DOHH2 (cell line): ENCODE measurements around the gene LRRC71.

Experiments used
- H3F3A ChIP-seq: fragments of 200-600 bp; sonication (generic), shearing (Covaris generic); 2 replicates; pipeline ENCODE4 v1.6.0; 2016; ENCODE audit warnings: antibody characterized with exemption, mild to moderate bottlenecking; ENCODE audit not compliant: control insufficient read depth, insufficient read depth
- H3K27ac ChIP-seq: fragments of 200-600 bp; sonication (generic); 2 replicates; pipeline ENCODE4 v1.5.1; 2014; ENCODE audit warnings: low read depth, mild to moderate bottlenecking, low read length, moderate library complexity
- H3K27me3 ChIP-seq: fragments of 200-600 bp; sonication (generic); 2 replicates; pipeline ENCODE4 v1.6.1; 2014; ENCODE audit warnings: mild to moderate bottlenecking, low read length, mixed read lengths; ENCODE audit not compliant: control insufficient read depth
- H3K36me3 ChIP-seq: fragments of 200-600 bp; sonication (generic); 2 replicates; pipeline ENCODE4 v1.6.1; 2014; ENCODE audit warnings: mild to moderate bottlenecking, low read length, moderate library complexity, mixed read lengths; ENCODE audit not compliant: control insufficient read depth
- H3K4me1 ChIP-seq: fragments of 200-600 bp; sonication (generic); 2 replicates; pipeline ENCODE4 v1.6.1; 2014; ENCODE audit warnings: mild to moderate bottlenecking, low read length, mixed read lengths; ENCODE audit not compliant: control insufficient read depth
- H3K4me2 ChIP-seq: fragments of 200-600 bp; sonication (generic); 2 replicates; pipeline ENCODE4 v1.6.0; 2014; ENCODE audit warnings: mild to moderate bottlenecking, low read length, moderate library complexity
- H3K4me3 ChIP-seq: fragments of 200-600 bp; sonication (generic); 2 replicates; pipeline ENCODE4 v1.5.1; 2014; ENCODE audit warnings: mild to moderate bottlenecking, low read length, mixed read lengths
- H3K79me2 ChIP-seq: fragments of 200-600 bp; sonication (generic); 2 replicates; pipeline ENCODE4 v1.6.1; 2014; ENCODE audit warnings: mild to moderate bottlenecking, low read length, mixed read lengths; ENCODE audit not compliant: control insufficient read depth
- H3K9me2 ChIP-seq: fragments of 200-600 bp; sonication (generic); replicated peaks from 2 replicates; pipeline ENCODE4 v1.6.1; 2014; ENCODE audit warnings: mild to moderate bottlenecking, low read length, mixed read lengths; ENCODE audit not compliant: control insufficient read depth
- H3K9me3 ChIP-seq: fragments of 200-600 bp; sonication (generic); 2 replicates; pipeline ENCODE4 v1.6.1; 2014; ENCODE audit warnings: antibody characterized with exemption, low read length, mixed read lengths; ENCODE audit not compliant: control insufficient read depth, insufficient read depth
- H4K20me1 ChIP-seq: fragments of 200-600 bp; sonication (generic); 2 replicates; pipeline ENCODE4 v1.6.0; 2014; ENCODE audit warnings: low read depth, mild to moderate bottlenecking, antibody characterized with exemption, low read length, moderate library complexity; ENCODE audit not compliant: control insufficient read depth, insufficient read depth
- EZH2phosphoT487 ChIP-seq: fragments of 200-600 bp; sonication (generic); IDR thresholded peaks from 2 replicates; pipeline ENCODE4 v1.6.1; 2017; ENCODE audit warnings: borderline replicate concordance, mild to moderate bottlenecking, antibody characterized with exemption, low read length, moderate library complexity, mixed read lengths
- TF ChIP-seq, protein P1 (sequence below): fragments of 200-600 bp; sonication (generic); IDR thresholded peaks from one replicate; pipeline ENCODE4 v1.5.1; 2014; ENCODE audit warnings: antibody characterized with exemption, mild to moderate bottlenecking, low read depth, low read length; ENCODE audit not compliant: poor library complexity, severe bottlenecking

The LRRC71 gene

DNA sequence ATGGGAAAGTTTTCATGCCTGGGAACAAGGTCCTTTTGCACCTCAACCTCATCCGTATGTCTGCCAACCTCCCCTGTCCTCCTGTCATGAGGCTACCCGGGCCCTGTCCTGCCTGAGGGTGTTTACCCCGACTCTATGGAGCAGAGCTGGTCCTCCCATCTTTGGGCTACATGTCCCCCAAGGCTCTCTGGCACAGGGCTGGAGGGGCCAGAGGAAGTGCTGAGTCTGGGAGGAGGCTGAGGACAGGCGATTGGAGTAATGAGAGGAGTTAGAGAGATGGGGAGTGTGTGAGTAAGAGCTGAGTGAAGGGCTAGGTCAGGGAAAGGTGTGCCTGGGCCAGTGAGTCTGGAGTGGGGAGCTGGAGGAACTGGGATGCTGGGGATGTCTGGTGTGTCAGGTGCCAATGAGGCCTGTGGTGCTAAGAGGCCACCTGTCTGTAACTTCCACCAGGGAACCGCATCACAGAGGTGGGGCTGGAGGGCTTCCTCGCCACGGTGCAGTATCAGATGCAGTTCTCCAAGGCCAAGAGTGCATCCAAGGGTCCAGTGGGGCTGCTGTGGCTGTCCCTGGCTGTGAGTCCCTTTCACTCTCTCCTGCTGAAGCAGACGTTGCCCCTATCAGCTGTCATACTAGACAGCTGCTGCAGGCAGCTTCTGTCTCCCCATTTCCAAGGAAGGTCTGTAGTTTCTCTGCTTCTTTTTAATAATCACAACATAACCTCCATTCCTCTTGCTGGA lies 11.7 kb downstream of the LRRC71 start:
- H3K27me3 ChIP-seq, result peaks cover 17% of the 10 kb centered on the region
- no peaks in the 10 kb centered on the region for H3K9me2 ChIP-seq
- H3K9me3 ChIP-seq, result no peaks in the 10 kb centered on the region
- no peak overlapping the region for H3K27ac ChIP-seq
- H4K20me1 ChIP-seq, result no peaks in the 10 kb centered on the region
- TF ChIP-seq, protein P1, sequence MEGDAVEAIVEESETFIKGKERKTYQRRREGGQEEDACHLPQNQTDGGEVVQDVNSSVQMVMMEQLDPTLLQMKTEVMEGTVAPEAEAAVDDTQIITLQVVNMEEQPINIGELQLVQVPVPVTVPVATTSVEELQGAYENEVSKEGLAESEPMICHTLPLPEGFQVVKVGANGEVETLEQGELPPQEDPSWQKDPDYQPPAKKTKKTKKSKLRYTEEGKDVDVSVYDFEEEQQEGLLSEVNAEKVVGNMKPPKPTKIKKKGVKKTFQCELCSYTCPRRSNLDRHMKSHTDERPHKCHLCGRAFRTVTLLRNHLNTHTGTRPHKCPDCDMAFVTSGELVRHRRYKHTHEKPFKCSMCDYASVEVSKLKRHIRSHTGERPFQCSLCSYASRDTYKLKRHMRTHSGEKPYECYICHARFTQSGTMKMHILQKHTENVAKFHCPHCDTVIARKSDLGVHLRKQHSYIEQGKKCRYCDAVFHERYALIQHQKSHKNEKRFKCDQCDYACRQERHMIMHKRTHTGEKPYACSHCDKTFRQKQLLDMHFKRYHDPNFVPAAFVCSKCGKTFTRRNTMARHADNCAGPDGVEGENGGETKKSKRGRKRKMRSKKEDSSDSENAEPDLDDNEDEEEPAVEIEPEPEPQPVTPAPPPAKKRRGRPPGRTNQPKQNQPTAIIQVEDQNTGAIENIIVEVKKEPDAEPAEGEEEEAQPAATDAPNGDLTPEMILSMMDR, result no peak
- TF ChIP-seq EZH2phosphoT487, result no peak
- H3K79me2 ChIP-seq, result no peaks in the 10 kb centered on the region
- no peaks in the 10 kb centered on the region for H3K36me3 ChIP-seq
- H3K4me3 ChIP-seq, result no peak overlapping the region
- H3K4me2 ChIP-seq, result no peak overlapping the region
- H3K4me1 ChIP-seq, result no peaks in the 10 kb centered on the region
- no peaks in the 10 kb centered on the region for H3F3A ChIP-seq

DNA sequence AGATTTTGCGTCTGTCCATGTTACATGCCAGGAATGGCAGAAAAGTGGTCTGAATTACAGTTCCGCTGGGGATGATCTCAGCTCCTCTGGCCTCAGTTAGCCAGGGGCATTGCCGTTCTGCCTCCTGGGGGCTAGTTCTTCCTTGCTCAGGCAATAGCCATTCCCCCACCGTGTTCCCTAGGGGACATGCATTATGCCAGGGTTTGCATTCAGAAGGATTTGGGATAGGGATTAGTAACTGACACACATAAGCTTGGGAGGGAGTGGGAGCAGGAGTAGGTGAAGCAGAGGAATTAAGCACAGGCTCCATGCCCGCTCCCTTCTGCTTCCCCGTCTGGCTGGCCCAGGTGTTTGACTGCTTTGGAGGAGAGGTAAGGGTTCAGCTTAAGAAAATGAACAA lies 12.7 kb downstream of the LRRC71 start:
- TF ChIP-seq, protein P1, result no peak
- TF ChIP-seq EZH2phosphoT487, result no peak
- H4K20me1 ChIP-seq, result no peaks in the 10 kb centered on the region

DNA sequence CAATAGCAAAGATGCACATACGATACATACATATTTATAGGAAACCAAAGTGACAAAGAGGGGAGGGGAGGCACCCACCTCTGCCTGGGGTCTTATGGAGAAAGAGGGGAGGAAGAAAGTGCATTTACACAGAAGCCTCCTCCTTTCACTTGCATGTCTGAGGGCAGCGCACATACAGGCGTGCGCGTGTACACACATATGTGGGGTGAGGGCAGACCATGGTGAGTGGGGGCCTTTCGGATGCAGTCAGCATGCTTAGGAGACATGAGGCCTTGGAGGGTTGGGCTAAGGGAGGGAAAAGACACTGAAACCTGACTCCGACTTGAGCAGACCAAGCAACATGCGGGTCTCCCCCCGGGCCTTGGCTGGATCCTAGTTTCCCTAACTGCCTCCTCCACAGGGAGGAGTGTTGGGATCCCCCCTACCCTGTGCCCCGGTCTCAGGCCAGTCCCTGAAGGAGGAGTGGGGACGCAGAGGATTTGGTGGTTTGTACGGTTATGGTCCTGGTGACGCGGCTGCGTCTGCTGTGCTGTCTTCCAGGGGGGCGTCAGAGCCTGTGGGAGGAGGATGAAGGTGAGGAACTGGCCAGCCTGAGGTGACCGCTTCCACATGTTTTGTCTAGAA lies 15.2 kb downstream of the LRRC71 start:
- Histone ChIP-seq H3K79me2 (no peaks in the 10 kb centered on the region), H3K27ac (no peak overlapping the region), H3K9me3 (no peaks in the 10 kb centered on the region), H3K4me3 (no peak overlapping the region), H3K4me2 (no peak overlapping the region), H3K4me1 (no peaks in the 10 kb centered on the region), H3K36me3 (no peaks in the 10 kb centered on the region), H3F3A (no peaks in the 10 kb centered on the region), H3K9me2 (no peaks in the 10 kb centered on the region), H4K20me1 (no peaks in the 10 kb centered on the region), H3K27me3 (peaks cover 6% of the 10 kb centered on the region; the same call in 1 of the 2 replicates)
- TF ChIP-seq EZH2phosphoT487, result no peak

More for the DNA sequence above, 12.7 kb downstream of the LRRC71 start:
- H3K79me2 ChIP-seq, result no peaks in the 10 kb centered on the region
- no peaks in the 10 kb centered on the region for H3K36me3 ChIP-seq
- H3K27ac ChIP-seq, result no peak overlapping the region
- no peak overlapping the region for H3K4me3 ChIP-seq
- no peaks in the 10 kb centered on the region for H3K9me2 ChIP-seq
- peaks cover 9% of the 10 kb centered on the region for H3K27me3 ChIP-seq
- no peaks in the 10 kb centered on the region for H3K4me1 ChIP-seq
- no peaks in the 10 kb centered on the region for H3F3A ChIP-seq
- no peak overlapping the region for H3K4me2 ChIP-seq
- H3K9me3 ChIP-seq, result no peaks in the 10 kb centered on the region

DNA sequence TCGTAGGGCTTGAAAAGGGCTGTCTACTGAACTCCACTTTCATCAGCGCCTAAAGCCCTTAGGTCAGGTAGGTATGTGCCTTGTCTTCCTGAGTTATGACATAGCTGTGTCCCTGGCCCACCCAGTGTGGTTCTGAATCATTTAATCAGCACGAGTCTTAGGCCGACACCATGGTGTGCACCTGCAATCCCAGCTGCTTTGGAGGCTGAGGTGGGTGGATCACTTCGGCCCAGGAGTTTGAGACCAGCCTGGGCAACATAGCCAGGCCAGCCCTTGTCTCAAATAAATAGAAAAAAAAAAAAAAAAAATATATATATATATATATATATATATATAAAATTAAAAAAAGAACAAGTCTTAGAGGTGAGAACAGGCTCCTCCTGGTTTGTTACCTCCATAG lies 15.8 kb downstream of the LRRC71 start:
- H3K9me2 ChIP-seq, result no peaks in the 10 kb centered on the region
- H3K9me3 ChIP-seq, result no peaks in the 10 kb centered on the region
- no peaks in the 10 kb centered on the region for H3K4me1 ChIP-seq
- H3K27ac ChIP-seq, result no peak overlapping the region
- TF ChIP-seq, protein P1, result no peak
- TF ChIP-seq EZH2phosphoT487, result no peak
- H3K36me3 ChIP-seq, result no peaks in the 10 kb centered on the region
- H3K4me3 ChIP-seq, result no peak overlapping the region
- H3F3A ChIP-seq, result no peaks in the 10 kb centered on the region
- H4K20me1 ChIP-seq, result no peaks in the 10 kb centered on the region
- peaks cover 6% of the 10 kb centered on the region; the same call in 1 of the 2 replicates for H3K27me3 ChIP-seq
- H3K79me2 ChIP-seq, result no peaks in the 10 kb centered on the region
- no peak overlapping the region for H3K4me2 ChIP-seq
